Neural cell (in vitro differentiated cells): ENCODE measurements around the gene LCLAT1.

Experiments
- CTCF ChIP-seq: fragments of 450-650 bp; IDR thresholded peaks from 2 replicates; pipeline ENCODE4 v1.5.1; 2014; ENCODE audit warnings: antibody characterized with exemption, mild to moderate bottlenecking, moderate library complexity; ENCODE audit not compliant: poor library complexity, severe bottlenecking
- EP300 ChIP-seq: fragments of 450-650 bp; conservative IDR thresholded peaks from 2 replicates; pipeline ENCODE4 v1.6.1; 2014; ENCODE audit warnings: antibody characterized with exemption, mild to moderate bottlenecking, moderate library complexity; ENCODE audit not compliant: poor library complexity, severe bottlenecking
- EZH2 ChIP-seq: fragments of 200-600, 300-800 bp; shearing (Covaris generic), sonication (generic); IDR thresholded peaks from 2 replicates; pipeline ENCODE4 v1.6.1; 2014; ENCODE audit warnings: antibody characterized with exemption, low read length, borderline replicate concordance, mild to moderate bottlenecking; ENCODE audit not compliant: insufficient read depth, poor library complexity, severe bottlenecking
- MXI1 ChIP-seq: fragments of 450-650 bp; conservative IDR thresholded peaks from 2 replicates; pipeline ENCODE4 v1.6.1; 2014; ENCODE audit warnings: antibody characterized with exemption, mild to moderate bottlenecking; ENCODE audit not compliant: poor library complexity, severe bottlenecking
- POLR2AphosphoS5 ChIP-seq: IDR thresholded peaks from 2 replicates; pipeline ENCODE4 v1.6.1; 2012
- RAD21 ChIP-seq: fragments of 450-650 bp; conservative IDR thresholded peaks from 2 replicates; pipeline ENCODE4 v1.6.1; 2014; ENCODE audit warnings: antibody characterized with exemption, mild to moderate bottlenecking, moderate library complexity
- REST ChIP-seq: IDR thresholded peaks from 2 replicates; pipeline ENCODE4 v1.6.1; 2012; ENCODE audit warnings: borderline replicate concordance
- TAF1 ChIP-seq: IDR thresholded peaks from 2 replicates; pipeline ENCODE4 v1.6.1; 2012; ENCODE audit warnings: low read depth

- TF ChIP-seq REST = no peak
- TF ChIP-seq CTCF = no peak
- TF ChIP-seq EZH2 = no peak
- no peak for TF ChIP-seq RAD21
- TF ChIP-seq POLR2AphosphoS5 = no peak
- TF ChIP-seq TAF1 = no peak
- no peak for TF ChIP-seq MXI1
- no peak for TF ChIP-seq EP300
These were observed 371 bp upstream of the LCLAT1 start for GRCh38 chr2:30446602-30447148.
